Measurements from ENCODE around the gene NFIB.

GRCh38 chr9:14135421-14135820, 178.5 kb downstream of the NFIB start:
- TF ChIP-seq CTCF (IDR thresholded peaks at IDR 0.05 in 2 of 3, conservative IDR thresholded peaks at IDR 0.05 in 1 of 3; ENCODE audit: control insufficient read depth in 2 of 3, extremely low read depth in 1 of 3, insufficient read depth in 1 of 3, low read depth in 3 of 3, low read length in 3 of 3) (no peak), FOXK2 (IDR thresholded peaks at IDR 0.05) (no peak), REST (IDR thresholded peaks at IDR 0.05; ENCODE audit: low read depth, low read length) (no peak), SP1 (IDR thresholded peaks at IDR 0.05; ENCODE audit: low read depth, low read length) (no peak), BHLHE40 (IDR thresholded peaks at IDR 0.05; ENCODE audit: borderline replicate concordance in 1 of 2, low read depth in 2 of 2, low read length in 1 of 2) (no peak), NR2C2 (IDR thresholded peaks at IDR 0.05; ENCODE audit: borderline replicate concordance, control insufficient read depth, insufficient read length, low read depth) (no peak), EZH2 (IDR thresholded peaks at IDR 0.05; ENCODE audit: borderline replicate concordance, control insufficient read depth, low read depth, low read length) (no peak), BACH1 (IDR thresholded peaks at IDR 0.05; ENCODE audit: borderline replicate concordance) (no peak), ATF3 (IDR thresholded peaks at IDR 0.05; ENCODE audit: borderline replicate concordance, extremely low read depth, low read depth, low read length) (no peak), EED (IDR thresholded peaks at IDR 0.05; ENCODE audit: low read depth) (no peak), KDM1A (IDR thresholded peaks at IDR 0.05; ENCODE audit: borderline replicate concordance) (no peak)
- TF ChIP-seq, protein P1, sequence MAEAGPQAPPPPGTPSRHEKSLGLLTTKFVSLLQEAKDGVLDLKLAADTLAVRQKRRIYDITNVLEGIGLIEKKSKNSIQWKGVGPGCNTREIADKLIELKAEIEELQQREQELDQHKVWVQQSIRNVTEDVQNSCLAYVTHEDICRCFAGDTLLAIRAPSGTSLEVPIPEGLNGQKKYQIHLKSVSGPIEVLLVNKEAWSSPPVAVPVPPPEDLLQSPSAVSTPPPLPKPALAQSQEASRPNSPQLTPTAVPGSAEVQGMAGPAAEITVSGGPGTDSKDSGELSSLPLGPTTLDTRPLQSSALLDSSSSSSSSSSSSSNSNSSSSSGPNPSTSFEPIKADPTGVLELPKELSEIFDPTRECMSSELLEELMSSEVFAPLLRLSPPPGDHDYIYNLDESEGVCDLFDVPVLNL (IDR thresholded peaks at IDR 0.05; ENCODE audit: low read depth, low read length), result no peak
- TF ChIP-seq, protein P2, sequence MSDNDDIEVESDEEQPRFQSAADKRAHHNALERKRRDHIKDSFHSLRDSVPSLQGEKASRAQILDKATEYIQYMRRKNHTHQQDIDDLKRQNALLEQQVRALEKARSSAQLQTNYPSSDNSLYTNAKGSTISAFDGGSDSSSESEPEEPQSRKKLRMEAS (IDR thresholded peaks at IDR 0.05; ENCODE audit: low read depth, low read length), result no peak

Measured in GM12878 (cell line).